Measurements from ENCODE around the gene ACVR1.
"Not testable (repeated sequence)": the region's sequence is repeated elsewhere in the genome, so short reads cannot be mapped to it uniquely, and the experiment has no call there.

Gene ACVR1

DNA sequence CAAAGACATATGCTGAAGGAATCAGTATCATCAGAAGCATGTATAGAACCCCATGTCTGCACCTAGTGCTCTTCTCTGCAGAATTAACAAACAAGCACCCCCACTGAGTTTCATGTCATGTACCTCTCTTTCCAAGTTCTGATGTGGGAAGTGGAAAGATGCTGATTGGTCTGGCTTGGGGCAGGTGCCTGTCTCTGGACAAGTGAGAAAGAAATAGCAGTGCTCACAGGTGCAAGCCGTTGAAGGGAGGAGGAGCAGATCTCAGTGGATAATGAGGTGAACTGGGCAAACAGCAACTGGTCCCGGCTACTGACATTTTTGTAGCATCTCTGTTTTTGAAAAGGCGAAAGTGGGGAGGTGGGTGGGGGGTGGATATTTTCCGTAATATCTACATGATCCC is 17.5 kb upstream of the ACVR1 start:
- no peak for DNase-seq

DNA sequence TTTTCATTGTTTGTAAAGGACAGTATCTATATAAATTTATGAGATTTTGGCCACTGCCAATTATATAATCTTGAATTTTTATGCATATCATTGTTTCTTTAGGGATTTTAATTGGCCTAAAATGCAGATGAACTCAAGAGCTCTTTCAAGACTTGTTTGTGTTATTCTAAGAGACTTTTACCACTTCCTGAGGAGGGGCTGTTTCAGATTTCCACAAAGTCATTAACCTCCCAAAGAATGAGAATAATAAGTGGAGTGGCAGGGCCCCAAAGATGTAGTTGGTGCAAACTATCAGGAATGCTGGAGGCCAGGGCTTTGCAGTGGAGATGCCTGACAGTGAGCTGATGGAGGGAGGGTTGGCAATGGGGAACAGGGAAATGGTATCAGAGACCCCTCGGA is 15.5 kb upstream of the ACVR1 start:
- DNase-seq, result no peak

DNA sequence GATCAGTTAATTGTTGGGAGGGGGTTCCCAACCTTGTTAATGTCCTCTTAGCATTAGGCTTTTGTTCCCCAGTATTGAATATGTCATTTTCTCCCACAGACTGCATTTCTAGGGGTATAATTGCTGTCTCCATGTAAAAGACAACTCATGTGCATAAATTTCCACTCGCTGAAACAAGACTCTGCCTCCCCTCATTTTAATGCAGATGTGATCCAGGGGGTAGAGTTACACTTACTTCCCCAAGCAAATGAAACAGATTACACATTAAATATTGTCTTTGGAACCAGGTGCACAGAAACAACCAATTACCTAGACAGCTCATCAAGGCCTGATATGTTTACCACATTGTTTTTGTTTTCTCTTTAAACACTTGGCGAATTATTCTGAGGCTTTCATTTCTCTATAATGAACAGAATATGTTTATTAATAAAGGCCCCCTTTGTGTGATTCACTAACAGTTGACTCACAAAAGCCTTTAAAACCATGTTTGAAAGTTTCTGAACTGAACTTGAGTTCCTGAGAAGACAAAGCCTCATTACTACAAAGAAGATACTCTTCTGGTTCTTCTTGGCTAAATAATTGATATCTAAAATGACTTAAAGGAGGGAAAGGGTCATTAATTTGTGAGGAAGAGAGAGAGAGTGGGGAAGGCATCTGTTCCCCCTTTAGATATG is 15.0 kb upstream of the ACVR1 start:
- DNase-seq, result no peak

DNA sequence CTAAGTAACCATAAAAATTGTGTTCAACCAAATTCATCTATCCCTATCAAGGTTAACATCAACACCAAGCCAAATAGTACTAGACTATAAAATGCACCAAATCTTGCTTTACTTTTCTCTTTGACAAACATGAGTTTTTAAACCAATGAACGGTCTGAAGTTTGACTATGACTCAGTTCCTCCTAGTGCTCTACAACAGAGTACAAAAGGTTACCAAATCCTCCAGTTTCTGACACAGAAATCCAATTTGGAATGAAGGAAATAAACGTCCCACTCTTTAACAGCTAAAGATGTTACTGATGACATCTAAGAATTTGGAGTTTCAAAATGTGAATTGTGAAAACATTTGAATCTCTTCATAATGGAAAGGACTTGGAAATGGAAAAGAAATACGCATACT is 11.8 kb upstream of the ACVR1 start:
- DNase-seq, result no peak

DNA sequence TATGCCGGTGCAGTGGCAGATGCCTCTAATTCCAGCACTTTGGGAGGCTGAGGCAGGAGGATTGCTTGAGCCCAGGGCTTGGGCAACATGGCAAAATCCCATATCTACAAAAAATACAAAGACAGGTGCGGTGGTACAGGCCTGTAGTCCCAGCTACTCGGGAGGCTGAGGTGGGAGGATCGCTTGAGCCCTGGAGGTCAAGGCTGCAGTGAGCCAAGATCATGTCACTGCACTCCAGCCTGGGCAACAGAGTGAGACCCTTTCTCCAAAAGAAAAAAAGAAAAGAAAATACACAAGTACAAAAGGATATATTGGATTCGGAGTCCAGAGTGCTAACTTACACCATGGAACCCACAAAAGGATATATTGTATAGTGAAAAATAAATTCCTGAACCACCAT is 8.4 kb upstream of the ACVR1 start:
- not testable (repeated sequence) for DNase-seq

DNA sequence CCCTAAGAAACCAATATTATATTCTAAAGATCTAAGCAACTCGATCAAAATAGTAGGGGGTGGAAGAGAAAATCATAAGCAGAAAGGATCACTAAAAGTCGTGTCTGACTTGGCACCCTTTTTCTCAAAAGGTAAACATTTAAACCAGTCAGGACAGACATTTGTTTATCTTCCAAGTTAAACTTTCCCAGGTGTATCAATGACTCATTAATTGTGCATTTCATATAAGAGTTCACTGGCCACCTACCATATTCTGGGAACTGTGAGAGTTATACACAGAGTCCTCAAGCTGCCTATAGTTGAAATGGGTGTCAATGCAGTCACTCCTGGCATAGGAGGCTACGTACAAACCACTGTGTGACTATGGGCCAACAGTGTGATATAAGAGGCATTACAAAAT is 4.8 kb upstream of the ACVR1 start:
- DNase-seq, result no peak

DNA sequence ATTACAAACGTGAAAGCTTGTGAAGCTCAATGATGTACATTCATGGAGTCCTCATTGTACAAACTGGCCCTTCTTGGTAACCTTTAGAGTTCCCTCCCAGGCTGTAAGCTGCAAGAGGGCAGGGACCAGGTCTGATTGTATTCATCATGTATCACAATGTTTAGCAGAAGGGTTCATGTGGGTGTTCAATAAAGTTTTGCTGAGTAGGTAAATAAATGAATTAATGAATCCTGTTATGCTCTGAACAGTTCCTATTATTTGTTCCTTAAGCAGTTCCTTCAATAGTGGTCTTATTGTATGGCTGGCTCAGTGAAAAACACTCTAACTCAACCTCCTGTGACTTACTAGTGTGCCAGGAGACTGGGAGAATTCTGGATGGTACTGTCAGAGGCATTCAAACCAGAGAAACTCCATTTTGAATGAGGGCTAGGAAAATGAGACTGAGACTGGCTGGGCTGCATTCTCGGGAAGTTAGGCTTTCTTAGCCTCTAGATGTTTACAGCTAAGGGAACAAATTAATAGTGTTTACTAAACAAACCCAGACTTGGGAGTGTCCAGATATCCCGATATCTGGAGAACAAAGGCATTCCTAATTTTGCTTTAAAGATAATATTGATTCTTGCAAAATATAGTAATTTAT is 1.8 kb upstream of the ACVR1 start:
- no peak for DNase-seq

DNA sequence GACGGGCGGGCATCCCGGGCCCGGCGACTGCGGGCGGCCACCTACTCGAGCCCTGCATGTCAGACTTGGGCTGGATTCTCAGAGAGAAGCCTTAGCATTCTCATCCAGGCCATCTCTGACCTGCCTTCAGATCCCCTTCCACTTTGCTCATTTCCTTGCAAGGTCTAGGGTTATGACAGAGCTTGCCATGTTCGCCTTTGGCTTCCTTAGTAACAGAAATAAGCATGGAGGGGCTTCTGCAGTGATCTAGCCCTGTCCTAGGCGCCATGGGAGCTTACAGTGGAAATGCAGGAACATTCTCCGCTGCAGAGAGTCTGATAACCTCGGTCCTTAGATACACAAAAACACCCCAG is 632 bp upstream of the ACVR1 start:
- DNase-seq, result no peak

DNA sequence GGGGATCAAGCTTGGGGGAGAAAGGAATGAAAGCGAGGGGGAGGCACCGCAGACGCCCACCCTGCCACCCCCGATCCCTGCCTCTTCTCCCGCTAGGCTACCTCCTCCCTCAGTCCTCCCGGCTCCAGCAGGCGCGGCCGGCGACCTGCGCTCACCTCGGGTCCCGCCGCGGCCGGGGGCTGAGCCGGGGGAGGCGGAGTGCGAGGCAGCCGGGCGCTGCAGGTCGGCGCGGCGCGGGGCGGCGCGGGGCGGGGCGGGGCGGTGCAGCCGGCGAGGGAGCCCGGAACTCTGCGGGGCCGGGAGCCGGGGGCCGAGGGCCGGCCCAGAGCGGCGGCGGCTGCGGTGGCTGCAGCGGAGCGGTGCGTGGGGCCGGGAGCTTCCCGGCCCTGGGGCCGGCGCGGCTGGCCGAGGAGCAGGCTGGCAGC is 477 bp downstream of the ACVR1 start:
- DNase-seq, result no peak

DNA sequence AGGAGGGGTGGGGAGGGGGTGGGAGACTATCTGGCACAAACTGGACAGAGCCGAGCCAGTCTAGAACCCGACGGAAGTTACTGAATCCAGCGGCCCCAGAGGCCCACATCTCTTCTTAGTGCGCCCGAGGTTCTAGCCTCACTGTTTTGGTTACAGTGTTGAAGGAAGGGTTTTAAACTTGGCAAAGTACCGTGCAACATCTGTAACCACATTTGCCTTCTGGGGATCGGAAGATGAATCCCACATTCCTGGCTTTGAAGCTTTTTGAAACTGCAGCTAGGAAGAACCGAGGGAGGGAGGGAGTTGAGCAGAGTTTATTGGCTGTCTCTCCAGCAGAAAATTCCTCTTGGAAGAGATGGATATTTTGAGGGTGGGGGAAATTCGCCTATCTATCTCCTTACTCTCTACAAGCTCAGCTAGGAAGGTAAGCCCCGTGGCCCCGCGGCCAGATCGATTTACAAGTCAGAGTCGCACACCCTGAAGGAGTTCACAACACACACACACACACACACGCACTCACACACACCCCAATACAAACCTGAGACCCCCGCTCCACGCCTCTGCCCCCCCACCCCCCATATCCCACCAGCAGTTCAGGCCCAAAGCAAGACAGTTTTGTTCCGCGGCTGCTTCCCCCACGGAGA is 1.0 kb downstream of the ACVR1 start:
- DNase-seq, result no peak

DNA sequence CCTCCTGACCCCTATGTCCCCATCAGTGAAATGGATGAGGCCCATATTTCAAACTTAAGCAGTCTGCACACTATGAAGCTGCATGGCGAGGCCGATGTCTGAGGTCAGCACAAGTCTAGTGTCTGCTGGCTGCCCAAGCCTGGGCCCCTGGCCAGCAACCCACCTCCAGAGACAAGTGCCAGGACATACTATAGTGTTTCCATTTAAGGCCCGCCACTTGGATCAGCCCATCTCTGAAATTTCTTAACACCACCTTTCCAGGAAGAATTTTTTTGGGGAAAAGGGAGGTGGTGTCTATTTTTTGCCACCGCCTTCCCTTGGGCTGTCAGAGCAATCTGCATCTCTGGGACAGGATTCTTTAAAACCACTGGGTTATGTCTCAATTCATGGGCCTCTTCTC is 1.8 kb downstream of the ACVR1 start:
- no peak for DNase-seq

DNA sequence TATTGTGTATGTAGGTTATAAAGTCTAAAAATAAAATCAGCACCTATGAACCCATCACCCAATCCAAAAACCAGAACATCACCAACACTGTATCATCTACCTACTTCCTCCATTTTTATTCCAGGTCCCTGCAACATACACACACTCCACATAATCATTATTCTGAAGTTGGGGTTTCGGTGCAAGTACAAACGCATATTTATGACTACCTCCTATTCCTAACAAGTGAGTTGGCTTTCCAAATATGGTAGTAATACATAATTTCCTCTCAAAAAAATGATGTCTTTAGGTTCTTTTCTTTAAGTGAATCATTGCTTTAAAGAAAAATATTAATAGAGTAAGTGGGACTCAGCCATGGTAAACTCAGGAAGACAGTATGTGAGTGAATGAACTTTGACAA is 3.3 kb downstream of the ACVR1 start:
- DNase-seq, result no peak

DNA sequence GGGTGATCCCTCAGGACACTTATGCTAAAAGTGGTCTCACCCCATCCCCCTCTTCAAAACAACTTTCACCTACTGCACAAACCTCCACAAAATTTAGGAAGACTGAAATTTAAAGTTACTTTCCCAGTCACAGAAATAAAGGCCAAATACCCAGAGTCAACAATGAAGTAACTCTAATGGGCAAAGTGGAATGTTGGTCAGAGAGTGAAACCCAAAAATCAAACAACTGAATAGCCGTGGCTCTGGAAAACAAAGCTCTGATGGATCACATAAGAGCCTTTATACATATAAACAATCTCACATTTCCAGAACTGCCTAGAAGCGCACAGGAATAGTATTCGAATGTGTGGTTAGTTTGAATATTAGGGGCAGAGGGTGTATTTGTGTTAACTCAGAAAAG is 4.7 kb downstream of the ACVR1 start:
- DNase-seq, result no peak

DNA sequence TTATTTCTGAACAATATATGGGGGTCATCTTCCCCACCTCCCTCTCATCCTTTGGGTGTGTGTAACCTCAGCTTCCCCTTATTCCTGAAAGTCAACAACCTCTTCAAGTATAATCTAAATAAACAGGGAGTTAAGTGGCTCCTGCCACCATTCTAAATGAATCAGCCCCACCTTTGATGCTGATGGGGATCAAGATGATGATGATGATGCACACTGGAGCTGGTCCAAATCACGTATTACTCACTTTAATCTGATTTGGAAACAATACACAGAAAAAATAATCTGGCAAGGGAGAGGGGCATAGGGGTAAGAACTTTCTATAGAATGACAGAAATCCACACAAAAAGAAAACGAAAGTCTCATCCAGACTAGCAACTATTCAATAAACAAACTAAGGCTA is 7.1 kb downstream of the ACVR1 start:
- DNase-seq, result no peak

DNA sequence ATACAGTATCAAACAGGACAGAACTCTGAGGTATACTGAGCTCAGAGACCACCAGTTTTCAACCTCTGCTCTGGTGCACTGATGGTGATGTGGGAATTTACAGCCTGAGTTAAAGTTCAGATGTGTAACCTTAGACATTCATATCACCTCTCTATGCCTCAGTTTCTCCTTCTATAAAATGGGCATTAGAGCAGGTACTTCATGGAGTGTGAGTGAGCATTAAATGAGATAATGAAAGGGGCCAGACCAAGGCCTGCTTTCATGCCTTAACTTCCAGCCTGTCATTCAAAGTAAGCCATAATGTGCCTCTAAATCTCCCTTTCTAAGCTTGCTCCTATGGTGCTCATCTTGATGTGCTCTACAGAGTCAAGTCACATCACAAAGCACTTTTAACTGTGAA is 8.4 kb downstream of the ACVR1 start:
- DNase-seq, result no peak

DNA sequence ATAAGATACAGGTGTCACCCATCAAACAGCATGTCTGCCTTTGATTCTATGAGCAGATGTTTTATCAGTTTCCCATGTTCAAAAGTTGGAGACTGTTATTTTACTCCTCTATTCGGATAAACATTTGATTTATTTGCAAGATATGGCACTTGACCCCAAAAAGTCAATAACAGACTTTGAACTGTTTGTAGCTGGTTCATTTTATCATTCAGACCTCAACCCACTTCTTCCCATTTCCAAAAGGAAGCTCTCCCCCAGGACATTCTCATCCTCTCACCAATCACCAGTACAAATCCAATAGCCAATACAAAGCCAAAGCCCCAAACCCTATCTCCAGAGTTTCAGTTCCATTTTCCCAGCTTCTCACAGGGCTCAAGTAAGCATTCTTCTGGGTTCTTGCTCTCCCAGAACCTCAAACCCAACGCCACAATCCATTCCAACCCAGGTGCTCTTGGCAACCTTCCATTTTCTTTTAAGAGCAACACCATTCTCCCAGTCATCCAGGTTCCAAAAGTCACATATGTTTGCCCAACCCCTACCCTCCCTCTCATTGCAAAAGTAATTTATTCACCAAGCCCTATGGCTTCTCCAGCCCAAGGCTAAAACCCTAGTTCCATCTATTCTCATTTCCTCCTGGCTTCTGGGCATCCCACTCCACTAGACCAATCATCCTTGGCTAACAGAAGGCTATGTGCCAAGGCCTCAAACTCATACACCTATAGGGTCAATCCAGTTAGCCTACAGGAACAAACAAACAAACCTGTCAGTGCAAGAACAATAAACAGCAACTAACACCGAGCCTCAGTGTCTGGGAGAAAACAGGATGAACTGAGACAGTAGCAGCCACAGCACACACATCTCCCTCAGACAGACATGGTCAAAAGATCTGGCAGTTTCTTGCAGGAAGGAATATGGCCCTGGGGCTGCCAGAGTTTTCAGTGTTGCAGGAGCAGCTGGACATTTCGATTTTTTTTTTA is 9.2 kb downstream of the ACVR1 start:
- no peak for DNase-seq

DNA sequence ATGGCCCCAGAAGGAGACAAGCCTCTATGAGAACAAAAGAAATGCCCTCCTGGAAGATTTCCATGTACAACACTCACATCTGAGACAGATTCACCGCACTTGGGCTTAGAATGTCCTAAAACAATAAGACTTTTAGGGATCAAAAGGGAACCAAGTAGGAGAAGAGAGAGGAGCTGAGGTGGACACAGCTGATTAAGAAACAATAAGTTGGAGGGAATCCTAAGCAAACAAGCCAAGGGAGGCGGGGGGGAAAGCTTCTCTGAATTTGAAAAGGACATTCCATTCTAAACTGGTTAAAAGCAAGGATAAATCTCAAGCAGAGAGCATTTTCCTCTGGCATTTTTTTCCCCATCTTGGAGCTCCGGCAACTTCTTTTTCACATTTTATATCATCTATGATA is 9.9 kb downstream of the ACVR1 start:
- DNase-seq, result no peak

DNA sequence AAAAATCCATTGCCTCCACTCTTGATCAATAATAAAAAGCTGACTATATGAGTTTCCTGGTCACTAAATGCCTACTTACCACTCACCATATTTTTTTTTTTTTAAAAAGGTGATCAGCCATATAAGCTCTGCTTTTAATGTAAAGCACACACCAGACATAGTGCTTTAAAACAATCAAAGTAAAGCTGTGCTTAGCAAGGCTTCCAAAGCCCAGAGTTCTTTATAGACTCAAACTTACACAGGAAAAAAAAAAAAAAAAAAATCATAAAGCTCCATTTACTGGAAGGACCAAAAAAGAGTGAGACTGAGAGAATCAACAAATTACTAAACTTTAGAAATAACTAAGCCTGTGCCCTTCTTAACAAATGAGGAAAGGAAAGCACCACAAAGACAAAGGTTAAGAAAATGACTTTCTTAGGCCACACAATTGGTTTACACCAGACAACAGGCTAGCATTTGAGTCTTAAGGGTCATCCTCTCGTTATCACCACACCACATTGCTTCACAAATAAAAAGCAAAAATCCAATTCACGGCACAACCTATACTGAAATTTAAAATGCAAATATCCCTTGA is 11.2 kb downstream of the ACVR1 start:
- DNase-seq, result no peak

DNA sequence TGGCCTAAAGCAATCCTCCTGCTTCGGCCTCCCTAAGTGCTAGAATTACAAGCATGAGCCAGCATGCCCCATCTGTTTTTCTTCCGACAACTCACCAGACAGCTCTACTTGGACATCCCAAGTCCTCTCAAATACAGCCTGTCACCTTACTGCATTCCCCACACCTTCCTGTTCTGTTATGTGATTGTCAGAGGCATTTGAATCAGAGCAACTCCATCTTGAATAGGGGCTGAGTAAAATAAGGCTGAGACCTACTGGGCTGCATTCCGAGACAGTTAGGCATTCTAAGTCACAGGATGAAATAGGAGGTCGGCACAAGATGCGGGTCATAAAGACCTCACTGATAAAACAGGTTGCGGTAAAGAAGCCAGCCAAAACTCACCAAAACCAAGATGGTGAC is 17.3 kb downstream of the ACVR1 start:
- DNase-seq, result no peak

DNA sequence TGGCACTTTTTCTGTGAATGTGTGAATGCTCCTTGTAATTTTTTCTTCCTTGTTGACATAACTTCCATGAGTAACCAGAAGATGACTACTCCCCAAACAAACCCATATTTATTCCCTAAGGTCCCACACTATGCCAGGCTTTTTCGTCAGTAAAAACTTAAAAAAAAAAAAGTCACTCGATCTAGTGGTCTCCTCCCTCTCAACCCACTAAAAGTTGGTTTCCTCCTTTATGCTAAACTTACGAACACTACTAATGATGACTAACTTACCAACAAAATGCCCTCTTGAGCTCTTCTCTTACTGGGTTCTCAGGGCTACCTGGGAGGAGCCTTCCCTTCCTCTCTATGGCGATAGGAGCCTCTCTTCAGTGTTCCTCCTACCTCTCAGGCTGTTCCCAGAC is 18.2 kb downstream of the ACVR1 start:
- DNase-seq, result no peak

DNA sequence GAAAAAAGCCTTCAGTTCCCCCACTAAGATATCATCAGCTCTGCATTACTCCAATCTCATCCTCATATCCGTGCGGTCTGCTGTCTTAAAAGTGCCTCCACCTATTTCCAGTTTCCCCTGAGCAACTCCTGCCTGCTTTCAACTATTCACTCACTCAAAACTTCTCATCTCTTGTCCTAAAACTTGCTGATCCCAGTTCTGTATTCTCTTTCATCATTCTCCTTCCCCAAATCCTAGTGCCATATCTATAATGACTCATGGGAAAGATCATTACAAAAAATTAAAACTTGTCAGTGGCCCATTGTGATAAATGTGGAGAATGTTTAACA is 20.0 kb downstream of the ACVR1 start:
- no peak for DNase-seq

DNA sequence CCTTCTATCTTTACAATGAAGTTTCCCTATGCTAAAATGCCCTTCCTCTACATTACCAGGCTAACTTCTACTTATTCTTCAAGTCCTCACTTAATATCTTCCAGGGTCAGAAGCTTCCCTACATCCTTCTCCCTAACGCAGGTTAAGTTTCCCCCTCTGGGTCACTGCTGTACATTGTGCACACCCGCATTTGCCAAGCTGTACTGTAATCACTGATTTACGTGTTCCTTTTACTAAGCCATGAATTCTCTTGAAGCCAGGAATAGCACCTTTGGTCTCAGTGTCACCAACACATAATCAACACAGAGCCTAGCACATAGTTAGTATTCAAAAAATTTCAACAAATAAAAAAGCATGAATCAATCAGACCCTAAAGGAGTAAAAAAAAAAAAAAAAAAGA is 22.3 kb downstream of the ACVR1 start:
- DNase-seq, result no peak

DNA sequence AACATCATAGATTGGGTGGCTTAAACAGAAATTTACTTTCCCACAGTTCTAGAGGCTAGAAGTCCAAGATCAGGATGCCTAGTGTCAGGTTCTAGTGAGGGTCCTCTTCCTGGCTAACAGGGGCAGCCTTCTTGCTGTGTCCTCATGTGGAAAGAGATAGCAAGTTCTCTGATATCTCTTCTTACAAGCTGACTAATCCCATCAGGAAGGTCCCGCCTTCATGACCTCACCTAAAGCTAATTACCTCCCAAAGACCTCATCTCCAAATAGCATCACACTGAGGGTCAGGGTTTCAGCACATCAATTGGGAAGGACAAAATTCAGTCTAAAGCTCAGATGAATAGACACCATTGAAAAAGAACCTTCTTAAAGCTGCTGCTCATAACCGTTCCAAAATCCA is 22.9 kb downstream of the ACVR1 start:
- no peak for DNase-seq
